Transverse colon (tissue), 4 donors: ENCODE measurements around the gene AP1G2.

Source experiments
- CTCF ChIP-seq, 5 experiments: fragments of 200-600 bp in 3 of 5; fragments of 450-650 bp in 2 of 5; sonication (generic) in 3 of 5; IDR thresholded peaks; 1 replicate in 2 of 5; 2 replicates in 3 of 5; pipeline ENCODE4 v1.5.1; 2016 to 2017; ENCODE audit warnings: antibody characterized with exemption in 5 of 5, inconsistent platforms in 3 of 5, mild to moderate bottlenecking in 2 of 5, moderate library complexity in 1 of 5
- POLR2A ChIP-seq: fragments of 450-650 bp; IDR thresholded peaks from one replicate; pipeline ENCODE4 v1.6.1; 2016; ENCODE audit warnings: antibody characterized with exemption, mild to moderate bottlenecking, moderate library complexity
- POLR2AphosphoS5 ChIP-seq, 3 donors: sonication (generic); formaldehyde crosslinking; IDR thresholded peaks; one replicate each; pipeline ENCODE4 v1.6.1; 2016; ENCODE audit warnings: antibody characterized with exemption in 3 of 3

GRCh38 chr14:23550131-23550811 is 17.3 kb downstream of the AP1G2 start:
- no peak for TF ChIP-seq CTCF (IDR thresholded peaks at IDR 0.05)
- no peak for TF ChIP-seq POLR2A
- TF ChIP-seq POLR2AphosphoS5 (IDR thresholded peaks at IDR 0.05), result no peak
